Duodenal mucosa (tissue), 2 donors: ENCODE data around the gene IMMP2L.

Experiments used
- H3K27ac ChIP-seq: one replicate; pipeline ENCODE4 v1.7.0; 2013; ENCODE audit warnings: low read depth, low read length
- H3K27me3 ChIP-seq, 2 donors: one replicate each; pipeline ENCODE4 v1.7.0; 2013; ENCODE audit warnings: low read length in 2 of 2, control low read depth in 1 of 2; ENCODE audit not compliant: insufficient read depth in 2 of 2, control insufficient read depth in 1 of 2
- H3K36me3 ChIP-seq, 2 donors: one replicate each; pipeline ENCODE4 v1.7.0; 2013; ENCODE audit warnings: low read length in 2 of 2, control low read depth in 1 of 2; ENCODE audit not compliant: insufficient read depth in 2 of 2, control insufficient read depth in 1 of 2
- H3K4me1 ChIP-seq, 2 donors: one replicate each; pipeline ENCODE4 v1.7.0; 2013; ENCODE audit warnings: low read length in 2 of 2, control low read depth in 1 of 2; ENCODE audit not compliant: insufficient read depth in 2 of 2, control insufficient read depth in 1 of 2
- H3K4me3 ChIP-seq, 2 donors: one replicate each; pipeline ENCODE4 v1.7.0; 2013; ENCODE audit warnings: low read length in 2 of 2, low read depth in 1 of 2
- H3K9ac ChIP-seq, 2 donors: one replicate each; pipeline ENCODE4 v1.7.0; 2013; ENCODE audit warnings: low read length in 2 of 2, low read depth in 1 of 2
- H3K9me3 ChIP-seq, 2 donors: one replicate each; pipeline ENCODE4 v1.7.0; 2013; ENCODE audit warnings: low read length in 2 of 2, control low read depth in 1 of 2; ENCODE audit not compliant: control insufficient read depth in 1 of 2

The IMMP2L gene

DNA sequence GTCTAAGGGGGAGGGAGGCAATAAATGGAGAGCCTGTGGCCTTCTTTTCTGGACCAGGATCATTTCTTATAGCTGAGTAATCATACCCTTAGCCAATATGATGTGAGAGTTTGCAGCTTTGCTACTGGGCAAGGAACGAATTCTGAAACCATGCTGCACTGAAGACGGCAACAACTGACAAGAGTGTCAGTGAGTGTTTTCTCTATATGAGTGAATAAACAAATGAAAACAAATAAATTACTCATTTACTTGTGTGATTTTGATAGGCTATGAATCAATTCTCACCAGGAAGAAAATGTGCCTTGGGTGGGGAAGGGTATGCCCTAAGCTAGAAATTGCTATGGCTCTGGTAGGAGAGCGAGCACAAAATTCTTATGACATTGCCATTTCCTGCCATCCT, 550.8 kb downstream of the IMMP2L start:
- H3K27ac ChIP-seq, result no peak overlapping the region

DNA sequence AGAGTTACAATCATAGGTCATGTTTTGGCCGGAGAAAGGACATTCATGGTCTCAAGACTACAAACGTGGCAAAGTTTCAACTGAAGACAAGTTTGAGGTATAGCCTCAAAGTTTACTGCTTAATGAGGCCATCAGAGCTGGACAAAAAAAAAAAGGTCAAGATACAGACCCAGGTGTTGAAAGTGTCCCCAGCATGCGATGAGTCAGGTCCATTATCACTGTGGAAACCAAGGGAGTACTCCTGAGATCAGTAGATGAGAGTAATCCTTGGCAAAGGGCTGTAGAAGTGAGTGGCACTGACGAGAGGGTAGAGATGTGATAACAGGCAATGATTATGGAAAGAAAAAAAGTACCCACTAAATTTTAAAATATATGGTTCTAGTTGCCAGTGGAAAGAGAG, 551.5 kb downstream of the IMMP2L start:
- Histone ChIP-seq H3K4me3 (no peak overlapping the region), H3K36me3 (no peaks in the 10 kb centered on the region), H3K9me3 (no peaks in the 10 kb centered on the region), H3K4me1 (peaks cover 0 to 2% of the 10 kb centered on the region in 2 donors), H3K27ac (no peak overlapping the region), H3K9ac (no peak overlapping the region), H3K27me3 (no peaks in the 10 kb centered on the region)

More for the DNA sequence above, 550.8 kb downstream of the IMMP2L start:
- Histone ChIP-seq H3K9ac (no peak overlapping the region), H3K9me3 (no peaks in the 10 kb centered on the region), H3K4me3 (no peak overlapping the region), H3K36me3 (no peaks in the 10 kb centered on the region), H3K27me3 (no peaks in the 10 kb centered on the region), H3K4me1 (peaks cover 0 to 2% of the 10 kb centered on the region in 2 donors)

DNA sequence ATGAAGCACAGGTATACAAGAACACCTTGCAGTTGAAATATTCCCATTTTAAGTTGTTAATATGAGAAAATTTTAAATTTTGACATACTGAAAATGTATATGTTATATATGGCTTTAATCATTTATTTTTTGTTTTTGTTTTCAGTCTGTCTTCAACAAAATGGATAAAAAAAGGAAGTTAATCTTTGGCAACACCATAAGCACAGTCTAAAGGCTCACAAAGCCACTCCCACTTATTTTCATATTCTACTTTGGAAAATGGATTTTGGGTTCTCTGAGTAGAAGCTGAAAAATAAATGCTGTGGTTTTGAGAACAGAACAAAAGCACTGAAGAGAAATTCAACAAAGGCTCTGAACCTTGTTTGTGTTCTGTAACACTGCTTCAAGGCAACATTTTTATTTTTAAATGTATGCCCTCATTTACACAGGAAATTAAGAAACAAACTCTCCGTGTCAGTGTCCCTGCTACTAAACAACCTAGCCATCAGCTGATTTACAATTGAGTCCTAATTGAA, 552.7 kb downstream of the IMMP2L start:
- no peaks in the 10 kb centered on the region for H3K9me3 ChIP-seq
- H3K36me3 ChIP-seq, result no peaks in the 10 kb centered on the region
- no peak overlapping the region for H3K27ac ChIP-seq
- H3K27me3 ChIP-seq, result no peaks in the 10 kb centered on the region
- H3K4me3 ChIP-seq, result no peak overlapping the region
- peaks cover 0 to 2% of the 10 kb centered on the region in 2 donors for H3K4me1 ChIP-seq
- no peak overlapping the region for H3K9ac ChIP-seq

DNA sequence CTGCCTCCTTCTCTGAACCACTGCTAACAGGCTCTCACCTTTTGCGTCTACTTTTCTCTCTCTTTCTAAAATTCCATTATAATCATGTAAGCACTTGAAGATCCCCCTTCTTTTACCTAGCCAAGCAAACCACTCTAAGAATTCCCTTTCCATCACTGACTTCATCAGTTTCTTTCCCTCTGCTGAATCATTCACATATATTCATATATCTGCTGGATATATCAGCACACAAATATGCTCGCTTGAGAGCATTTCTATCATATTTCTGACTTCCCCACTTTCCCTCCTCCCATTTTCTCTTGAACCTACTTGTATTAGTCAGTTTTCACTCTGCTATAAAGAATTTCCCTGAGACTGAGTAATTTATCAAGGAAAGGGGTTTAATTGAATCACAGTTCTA, 555.6 kb downstream of the IMMP2L start:
- Histone ChIP-seq H3K9ac (no peak overlapping the region), H3K27me3 (no peaks in the 10 kb centered on the region), H3K4me1 (no peaks in the 10 kb centered on the region), H3K4me3 (no peak overlapping the region), H3K36me3 (no peaks in the 10 kb centered on the region), H3K9me3 (no peaks in the 10 kb centered on the region), H3K27ac (no peak overlapping the region)

DNA sequence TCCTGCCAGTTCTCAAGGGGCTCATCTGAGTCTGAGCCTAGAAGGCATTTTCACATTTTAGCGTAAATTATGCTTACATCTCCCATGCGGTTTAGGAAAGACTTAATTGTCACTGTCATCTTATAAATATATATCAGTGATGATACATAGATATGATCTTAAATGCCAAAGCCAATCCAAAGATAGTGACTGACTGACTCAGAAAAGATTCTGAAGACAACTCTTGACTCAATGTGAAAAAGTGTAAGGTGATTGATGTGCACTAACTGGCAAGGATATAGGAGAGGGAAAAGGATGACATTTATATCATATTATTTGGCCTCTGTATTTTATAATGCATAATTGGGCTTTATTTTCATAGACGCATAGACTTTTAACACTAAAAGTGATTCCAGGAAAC, 556.3 kb downstream of the IMMP2L start:
- Histone ChIP-seq H3K9ac (no peak overlapping the region), H3K27ac (no peak overlapping the region), H3K9me3 (no peaks in the 10 kb centered on the region), H3K27me3 (no peaks in the 10 kb centered on the region), H3K4me1 (no peaks in the 10 kb centered on the region), H3K36me3 (no peaks in the 10 kb centered on the region), H3K4me3 (no peak overlapping the region)

DNA sequence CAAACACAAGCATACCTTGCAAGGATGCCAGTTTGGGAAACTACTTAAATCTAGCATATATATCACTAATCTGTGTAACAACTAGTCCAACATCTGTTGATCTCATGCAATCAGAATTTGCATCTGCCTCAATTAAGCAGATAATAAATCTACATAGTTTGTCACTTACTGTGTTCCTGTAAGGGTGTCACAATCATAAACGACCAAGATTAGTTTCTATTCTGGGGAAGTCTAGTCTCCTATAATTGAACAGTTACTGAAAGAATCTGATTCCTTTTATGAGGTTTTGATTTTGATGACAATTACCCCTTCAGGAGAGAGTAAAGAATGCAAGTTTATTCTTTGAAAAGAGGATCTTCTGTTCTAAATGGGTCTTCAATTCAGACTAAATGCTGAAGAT, 556.8 kb downstream of the IMMP2L start:
- no peaks in the 10 kb centered on the region for H3K27me3 ChIP-seq
- H3K4me3 ChIP-seq, result no peak overlapping the region
- no peaks in the 10 kb centered on the region for H3K4me1 ChIP-seq
- H3K36me3 ChIP-seq, result no peaks in the 10 kb centered on the region
- no peak overlapping the region for H3K27ac ChIP-seq
- H3K9me3 ChIP-seq, result no peaks in the 10 kb centered on the region
- no peak overlapping the region for H3K9ac ChIP-seq

DNA sequence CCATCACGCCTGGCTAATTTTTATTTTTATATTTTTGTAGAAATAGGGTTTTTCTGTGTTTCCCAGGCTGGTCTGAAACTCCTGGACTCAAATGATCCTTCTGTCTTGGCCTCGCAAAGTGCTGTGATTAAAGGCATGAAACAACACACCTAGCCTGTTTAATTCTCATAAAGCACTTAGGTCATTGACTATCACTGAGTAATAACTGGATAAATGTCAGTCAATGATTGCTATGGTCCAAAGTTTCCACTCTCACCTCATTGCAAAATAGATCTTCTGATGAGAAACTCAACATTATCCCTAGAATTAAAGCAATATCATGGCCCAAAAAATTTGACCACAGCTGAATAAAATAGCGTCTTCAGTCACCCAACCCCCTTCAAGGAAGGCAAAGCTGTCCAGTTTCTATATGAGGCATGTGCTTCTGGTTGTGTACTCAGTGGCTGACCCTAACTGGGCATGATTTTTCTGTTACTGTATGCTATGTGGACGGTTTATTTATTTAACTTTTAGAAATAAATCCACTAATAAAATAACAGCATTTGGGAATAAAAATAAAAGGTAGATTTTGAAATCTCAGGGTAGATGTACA, 557.9 kb downstream of the IMMP2L start:
- no peaks in the 10 kb centered on the region for H3K36me3 ChIP-seq
- no peak overlapping the region for H3K27ac ChIP-seq
- no peak overlapping the region for H3K4me3 ChIP-seq
- H3K9me3 ChIP-seq, result no peaks in the 10 kb centered on the region
- H3K9ac ChIP-seq, result no peak overlapping the region
- no peaks in the 10 kb centered on the region for H3K27me3 ChIP-seq
- H3K4me1 ChIP-seq, result no peaks in the 10 kb centered on the region

DNA sequence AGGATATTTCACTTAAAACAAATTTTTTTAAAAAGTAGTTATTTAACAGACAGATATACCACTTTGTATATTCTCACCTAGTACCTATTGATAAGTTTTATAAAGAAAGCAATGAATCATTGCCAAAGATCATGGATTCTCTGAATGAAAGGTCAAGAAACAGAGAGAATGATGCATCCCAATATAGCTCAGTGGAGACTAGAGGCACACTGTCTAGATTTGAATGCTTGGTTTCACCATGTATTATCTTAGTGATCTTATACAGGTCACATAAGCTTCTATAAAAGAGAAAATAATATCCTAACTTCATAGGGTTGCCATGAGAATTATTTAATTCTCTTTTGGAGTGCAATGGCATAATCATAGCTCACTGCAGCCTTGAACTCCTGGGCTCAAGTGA, 558.4 kb downstream of the IMMP2L start:
- H3K4me1 ChIP-seq, result no peaks in the 10 kb centered on the region
- H3K27me3 ChIP-seq, result no peaks in the 10 kb centered on the region
- no peak overlapping the region for H3K27ac ChIP-seq
- H3K4me3 ChIP-seq, result no peak overlapping the region
- H3K9me3 ChIP-seq, result no peaks in the 10 kb centered on the region
- H3K9ac ChIP-seq, result no peak overlapping the region
- H3K36me3 ChIP-seq, result no peaks in the 10 kb centered on the region

DNA sequence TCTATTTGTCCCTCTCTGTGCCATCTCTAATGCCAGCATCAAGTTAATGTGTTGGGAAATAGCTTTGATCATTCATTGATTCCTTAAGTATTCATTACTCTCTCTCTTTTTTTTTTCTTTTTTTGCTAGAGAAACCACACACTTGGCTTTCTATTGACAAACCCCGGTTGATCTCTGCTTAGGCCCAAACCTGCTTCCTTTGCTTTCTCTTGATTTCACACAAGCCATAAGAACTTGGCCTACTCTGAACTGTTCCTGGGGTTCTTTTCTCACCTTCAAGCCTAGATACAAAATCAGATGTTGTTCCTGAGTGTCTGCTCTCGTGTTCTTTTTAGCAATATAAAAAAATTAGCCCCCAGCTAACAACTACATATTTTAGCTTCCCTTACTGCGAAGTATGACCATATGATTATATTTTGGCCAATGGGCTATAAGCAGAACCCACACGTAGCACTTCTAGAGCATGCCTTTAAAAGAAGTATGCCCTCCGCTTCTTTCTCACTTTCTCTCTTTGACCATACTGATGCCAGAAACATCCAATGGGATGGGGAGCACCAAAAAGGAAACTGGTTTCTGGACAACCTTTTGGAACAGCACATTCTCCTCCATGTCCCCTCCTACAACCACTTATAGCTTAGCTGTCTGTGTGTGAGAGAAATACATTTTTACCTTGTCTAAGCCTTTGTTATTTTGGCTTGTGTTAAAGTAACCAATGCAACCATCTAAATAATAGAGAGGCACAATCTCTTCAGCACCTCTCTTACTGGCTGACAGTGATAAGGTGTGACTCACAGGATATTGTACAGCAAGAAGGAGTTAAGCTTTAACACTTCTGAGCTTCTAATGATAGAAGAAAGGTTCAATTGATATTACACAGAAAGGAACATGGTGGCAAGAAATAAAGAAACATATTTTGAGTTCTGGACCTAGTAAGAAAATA, 568.0 kb downstream of the IMMP2L start:
- Histone ChIP-seq H3K27me3 (no peaks in the 10 kb centered on the region), H3K4me1 (no peaks in the 10 kb centered on the region), H3K9ac (no peak overlapping the region), H3K9me3 (no peaks in the 10 kb centered on the region), H3K36me3 (no peaks in the 10 kb centered on the region), H3K27ac (no peak overlapping the region), H3K4me3 (no peak overlapping the region)

DNA sequence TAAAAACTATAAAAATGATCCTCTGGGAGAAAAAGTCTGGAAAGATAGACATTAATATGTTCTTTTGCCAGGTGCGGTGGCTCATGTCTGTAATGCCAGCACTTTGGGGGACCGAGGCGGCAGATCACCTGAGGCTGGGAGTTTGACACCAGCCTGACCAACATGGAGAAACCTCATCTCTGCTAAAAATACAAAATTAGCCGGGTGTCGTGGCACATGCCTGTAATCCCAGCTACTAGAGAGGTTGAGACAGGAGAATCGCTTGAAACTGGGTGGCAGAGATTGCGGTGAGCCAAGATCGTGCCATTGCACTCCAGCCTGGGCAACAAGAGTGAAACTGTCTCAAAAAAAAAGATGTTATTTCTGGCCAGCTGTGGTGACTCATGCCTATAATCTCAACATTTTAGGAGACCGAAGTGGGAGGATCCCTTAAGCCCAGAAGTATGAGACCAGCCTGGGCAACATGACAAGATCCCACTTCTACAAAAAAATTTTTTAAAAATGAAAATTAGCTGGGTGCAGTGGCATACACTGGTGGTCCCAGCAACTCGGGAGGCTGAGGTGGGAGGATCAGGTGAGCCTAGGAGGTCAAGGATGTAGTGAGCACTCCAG, 573.3 kb downstream of the IMMP2L start:
- Histone ChIP-seq H3K4me1 (no peaks in the 10 kb centered on the region), H3K36me3 (no peaks in the 10 kb centered on the region), H3K27ac (no peak overlapping the region), H3K27me3 (no peaks in the 10 kb centered on the region), H3K9me3 (no peaks in the 10 kb centered on the region), H3K4me3 (no peak overlapping the region), H3K9ac (no peak overlapping the region)
